ENCODE results near the gene PAX4. TPM values are rescaled to one million over a fixed set of nuclear protein-coding genes. Genes with fewer than 3 reads are reported as not detected.
A peak's percentile ranks its signal among the peaks of the same experiment; 100 is the strongest.

Gene PAX4
- total and polyA plus RNA-seq, 8 donors, result 0.09 to 0.42 (median 0.21) TPM; not detected in 5

- intact Hi-C loops (cut with DNase I), result no loop called here
- ATAC-seq (no peak), DNase-seq (no peak), FAIRE-seq (no peak)
- 64 to 70% methylated on average over 3 of the region's 3 CpGs for WGBS, 2 donors
- no peak for TF ChIP-seq CTCF (IDR thresholded peaks at IDR 0.05)
- Histone ChIP-seq H3K27ac (no peak overlapping the region), H3K9me3 (no peaks in the 10 kb centered on the region), H3K4me3 (no peak overlapping the region), H3K36me3 (no peaks in the 10 kb centered on the region), H3K4me1 (peaks cover 4 to 49% (median 8%) of the 10 kb centered on the region in 3 donors), H3K27me3 (no peaks in the 10 kb centered on the region)
Measured at GRCh38 chr7:127658970-127659630, 41.2 kb upstream of the PAX4 start.

GRCh38 chr7:127657500-127657899, 39.6 kb upstream of the PAX4 start:
- TF ChIP-seq CTCF (IDR thresholded peaks at IDR 0.05), result no peak
- H3K9me3 ChIP-seq, result no peaks in the 10 kb centered on the region
- peaks cover 4 to 53% (median 8%) of the 10 kb centered on the region in 3 donors for H3K4me1 ChIP-seq
- no peaks in the 10 kb centered on the region for H3K36me3 ChIP-seq
- FAIRE-seq (no peak), DNase-seq (no peak), ATAC-seq (no peak)
- intact Hi-C loops (cut with DNase I), result no loop called here
- WGBS, 2 donors, result 66 to 74% methylated on average over 3 of the region's 3 CpGs
- no peaks in the 10 kb centered on the region for H3K27me3 ChIP-seq
- H3K4me3 ChIP-seq, result no peak overlapping the region
- no peak overlapping the region for H3K27ac ChIP-seq

GRCh38 chr7:127655720-127656119, 37.8 kb upstream of the PAX4 start:
- no peaks in the 10 kb centered on the region for H3K27me3 ChIP-seq
- no peak overlapping the region for H3K27ac ChIP-seq
- ATAC-seq, result no peak
- FAIRE-seq, result no peak
- no peaks in the 10 kb centered on the region for H3K9me3 ChIP-seq
- no peak for TF ChIP-seq CTCF (IDR thresholded peaks at IDR 0.05)
- intact Hi-C loops (cut with DNase I), result no loop called here
- peak overlapping the region in 1 of 4 donors; percentile 79 for H3K4me3 ChIP-seq
- no peak for DNase-seq
- 39 to 43% methylated on average over 2 of the region's 2 CpGs for WGBS, 2 donors
- no peaks in the 10 kb centered on the region for H3K36me3 ChIP-seq
- peaks cover 4 to 56% (median 8%) of the 10 kb centered on the region in 3 donors for H3K4me1 ChIP-seq

GRCh38 chr7:127654404-127655394, 36.8 kb upstream of the PAX4 start:
- no peak overlapping the region for H3K27ac ChIP-seq
- WGBS, 2 donors, result 29 to 33% methylated on average over 5 of the region's 5 CpGs
- no peak for TF ChIP-seq CTCF (IDR thresholded peaks at IDR 0.05)
- DNase-seq (no peak), ATAC-seq (no peak), FAIRE-seq (no peak)
- H3K4me1 ChIP-seq, result peaks cover 4 to 56% (median 9%) of the 10 kb centered on the region in 3 donors
- no peaks in the 10 kb centered on the region for H3K9me3 ChIP-seq
- H3K36me3 ChIP-seq, result no peaks in the 10 kb centered on the region
- no peaks in the 10 kb centered on the region for H3K27me3 ChIP-seq
- peak overlapping the region in 2 of 4 donors; percentile 67 to 79 for H3K4me3 ChIP-seq
- intact Hi-C loops (cut with DNase I), result no loop called here

Measured in pancreas (tissue), 10 donors.